ENCODE measurements around the gene FEZ2. TPM values are rescaled to one million over a fixed set of nuclear protein-coding genes. Genes with fewer than 3 reads are reported as not detected.

Gene FEZ2
- total RNA-seq, 1 experiment from 2014 or later, result 22.2 TPM

DNA sequence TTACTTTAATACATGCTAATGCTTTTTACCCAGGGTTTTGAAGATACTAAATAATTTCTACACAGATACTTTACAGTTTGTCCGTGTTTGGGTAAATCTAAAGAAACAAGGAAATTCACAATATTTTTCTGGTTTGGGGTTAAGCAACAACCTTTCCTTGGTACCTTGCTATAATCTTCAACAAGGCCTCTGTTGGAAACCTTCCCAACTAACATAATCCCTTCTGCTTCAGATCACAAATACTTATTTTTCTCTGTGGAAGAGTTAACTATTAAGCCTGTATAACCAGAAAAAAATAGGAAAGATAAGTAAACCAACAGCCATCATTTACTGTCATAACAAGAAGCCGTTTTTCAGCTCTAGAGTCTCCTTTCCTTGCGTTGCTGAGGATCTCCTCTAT, 15.0 kb downstream of the FEZ2 start:
- no peak for TF ChIP-seq EMX1 (CRISPR knock-in tag; IDR thresholded peaks at IDR 0.05)
- TF ChIP-seq NR3C1 (CRISPR knock-in tag; conservative IDR thresholded peaks at IDR 0.05; ENCODE audit: low read depth), result no peak
- TF ChIP-seq, protein P1, sequence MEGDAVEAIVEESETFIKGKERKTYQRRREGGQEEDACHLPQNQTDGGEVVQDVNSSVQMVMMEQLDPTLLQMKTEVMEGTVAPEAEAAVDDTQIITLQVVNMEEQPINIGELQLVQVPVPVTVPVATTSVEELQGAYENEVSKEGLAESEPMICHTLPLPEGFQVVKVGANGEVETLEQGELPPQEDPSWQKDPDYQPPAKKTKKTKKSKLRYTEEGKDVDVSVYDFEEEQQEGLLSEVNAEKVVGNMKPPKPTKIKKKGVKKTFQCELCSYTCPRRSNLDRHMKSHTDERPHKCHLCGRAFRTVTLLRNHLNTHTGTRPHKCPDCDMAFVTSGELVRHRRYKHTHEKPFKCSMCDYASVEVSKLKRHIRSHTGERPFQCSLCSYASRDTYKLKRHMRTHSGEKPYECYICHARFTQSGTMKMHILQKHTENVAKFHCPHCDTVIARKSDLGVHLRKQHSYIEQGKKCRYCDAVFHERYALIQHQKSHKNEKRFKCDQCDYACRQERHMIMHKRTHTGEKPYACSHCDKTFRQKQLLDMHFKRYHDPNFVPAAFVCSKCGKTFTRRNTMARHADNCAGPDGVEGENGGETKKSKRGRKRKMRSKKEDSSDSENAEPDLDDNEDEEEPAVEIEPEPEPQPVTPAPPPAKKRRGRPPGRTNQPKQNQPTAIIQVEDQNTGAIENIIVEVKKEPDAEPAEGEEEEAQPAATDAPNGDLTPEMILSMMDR (IDR thresholded peaks at IDR 0.05), result no peak
- TF ChIP-seq, protein P2, sequence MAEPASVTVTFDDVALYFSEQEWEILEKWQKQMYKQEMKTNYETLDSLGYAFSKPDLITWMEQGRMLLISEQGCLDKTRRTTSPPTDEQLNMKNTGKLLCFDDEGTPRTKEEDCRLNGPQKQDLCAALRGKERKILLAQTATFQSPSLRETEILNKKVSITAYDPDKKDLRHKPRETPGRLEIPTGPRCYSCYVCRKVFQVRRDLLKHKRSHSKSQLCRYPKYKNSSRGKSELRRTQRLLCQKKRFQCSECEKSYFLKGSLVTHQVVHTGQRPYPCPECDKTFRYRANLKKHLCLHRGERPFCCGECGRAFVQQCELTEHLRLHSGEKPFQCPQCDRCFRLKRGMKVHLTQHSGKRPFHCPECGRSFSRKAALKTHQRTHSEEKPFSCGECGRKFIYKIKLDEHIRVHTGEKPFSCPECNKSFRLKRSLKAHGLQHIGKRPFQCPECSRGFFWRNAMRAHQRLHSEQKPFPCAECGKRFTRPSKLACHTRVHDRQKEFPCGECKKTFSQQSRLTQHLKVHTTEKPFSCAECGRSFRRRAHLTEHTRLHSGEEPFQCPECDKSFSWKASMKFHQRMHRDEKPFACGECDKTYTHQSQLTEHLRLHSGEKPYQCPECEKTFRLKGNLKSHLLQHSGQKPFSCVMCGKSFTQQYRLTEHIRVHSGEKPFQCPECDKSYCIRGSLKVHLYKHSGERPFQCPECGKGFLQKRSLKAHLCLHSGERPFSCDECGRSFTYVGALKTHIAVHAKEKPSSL (CRISPR knock-in tag; conservative IDR thresholded peaks at IDR 0.05), result no peak
- no peak for TF ChIP-seq GRHL2 (CRISPR knock-in tag; IDR thresholded peaks at IDR 0.05; ENCODE audit: insufficient replicate concordance, severe bottlenecking)
- TF ChIP-seq, protein P3, sequence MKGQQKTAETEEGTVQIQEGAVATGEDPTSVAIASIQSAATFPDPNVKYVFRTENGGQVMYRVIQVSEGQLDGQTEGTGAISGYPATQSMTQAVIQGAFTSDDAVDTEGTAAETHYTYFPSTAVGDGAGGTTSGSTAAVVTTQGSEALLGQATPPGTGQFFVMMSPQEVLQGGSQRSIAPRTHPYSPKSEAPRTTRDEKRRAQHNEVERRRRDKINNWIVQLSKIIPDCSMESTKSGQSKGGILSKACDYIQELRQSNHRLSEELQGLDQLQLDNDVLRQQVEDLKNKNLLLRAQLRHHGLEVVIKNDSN (CRISPR knock-in tag; IDR thresholded peaks at IDR 0.05), result no peak
- TF ChIP-seq, protein P4, sequence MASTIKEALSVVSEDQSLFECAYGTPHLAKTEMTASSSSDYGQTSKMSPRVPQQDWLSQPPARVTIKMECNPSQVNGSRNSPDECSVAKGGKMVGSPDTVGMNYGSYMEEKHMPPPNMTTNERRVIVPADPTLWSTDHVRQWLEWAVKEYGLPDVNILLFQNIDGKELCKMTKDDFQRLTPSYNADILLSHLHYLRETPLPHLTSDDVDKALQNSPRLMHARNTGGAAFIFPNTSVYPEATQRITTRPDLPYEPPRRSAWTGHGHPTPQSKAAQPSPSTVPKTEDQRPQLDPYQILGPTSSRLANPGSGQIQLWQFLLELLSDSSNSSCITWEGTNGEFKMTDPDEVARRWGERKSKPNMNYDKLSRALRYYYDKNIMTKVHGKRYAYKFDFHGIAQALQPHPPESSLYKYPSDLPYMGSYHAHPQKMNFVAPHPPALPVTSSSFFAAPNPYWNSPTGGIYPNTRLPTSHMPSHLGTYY (CRISPR knock-in tag; IDR thresholded peaks at IDR 0.05), result no peak
- no peak for TF ChIP-seq SMAD3 (CRISPR knock-in tag; IDR thresholded peaks at IDR 0.05; ENCODE audit: borderline replicate concordance)
- TF ChIP-seq, protein P5, sequence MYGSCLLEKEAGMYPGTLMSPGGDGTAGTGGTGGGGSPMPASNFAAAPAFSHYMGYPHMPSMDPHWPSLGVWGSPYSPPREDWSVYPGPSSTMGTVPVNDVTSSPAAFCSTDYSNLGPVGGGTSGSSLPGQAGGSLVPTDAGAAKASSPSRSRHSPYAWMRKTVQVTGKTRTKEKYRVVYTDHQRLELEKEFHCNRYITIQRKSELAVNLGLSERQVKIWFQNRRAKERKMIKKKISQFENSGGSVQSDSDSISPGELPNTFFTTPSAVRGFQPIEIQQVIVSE (CRISPR knock-in tag; IDR thresholded peaks at IDR 0.05; ENCODE audit: borderline replicate concordance), result no peak
- TF ChIP-seq, protein P6, sequence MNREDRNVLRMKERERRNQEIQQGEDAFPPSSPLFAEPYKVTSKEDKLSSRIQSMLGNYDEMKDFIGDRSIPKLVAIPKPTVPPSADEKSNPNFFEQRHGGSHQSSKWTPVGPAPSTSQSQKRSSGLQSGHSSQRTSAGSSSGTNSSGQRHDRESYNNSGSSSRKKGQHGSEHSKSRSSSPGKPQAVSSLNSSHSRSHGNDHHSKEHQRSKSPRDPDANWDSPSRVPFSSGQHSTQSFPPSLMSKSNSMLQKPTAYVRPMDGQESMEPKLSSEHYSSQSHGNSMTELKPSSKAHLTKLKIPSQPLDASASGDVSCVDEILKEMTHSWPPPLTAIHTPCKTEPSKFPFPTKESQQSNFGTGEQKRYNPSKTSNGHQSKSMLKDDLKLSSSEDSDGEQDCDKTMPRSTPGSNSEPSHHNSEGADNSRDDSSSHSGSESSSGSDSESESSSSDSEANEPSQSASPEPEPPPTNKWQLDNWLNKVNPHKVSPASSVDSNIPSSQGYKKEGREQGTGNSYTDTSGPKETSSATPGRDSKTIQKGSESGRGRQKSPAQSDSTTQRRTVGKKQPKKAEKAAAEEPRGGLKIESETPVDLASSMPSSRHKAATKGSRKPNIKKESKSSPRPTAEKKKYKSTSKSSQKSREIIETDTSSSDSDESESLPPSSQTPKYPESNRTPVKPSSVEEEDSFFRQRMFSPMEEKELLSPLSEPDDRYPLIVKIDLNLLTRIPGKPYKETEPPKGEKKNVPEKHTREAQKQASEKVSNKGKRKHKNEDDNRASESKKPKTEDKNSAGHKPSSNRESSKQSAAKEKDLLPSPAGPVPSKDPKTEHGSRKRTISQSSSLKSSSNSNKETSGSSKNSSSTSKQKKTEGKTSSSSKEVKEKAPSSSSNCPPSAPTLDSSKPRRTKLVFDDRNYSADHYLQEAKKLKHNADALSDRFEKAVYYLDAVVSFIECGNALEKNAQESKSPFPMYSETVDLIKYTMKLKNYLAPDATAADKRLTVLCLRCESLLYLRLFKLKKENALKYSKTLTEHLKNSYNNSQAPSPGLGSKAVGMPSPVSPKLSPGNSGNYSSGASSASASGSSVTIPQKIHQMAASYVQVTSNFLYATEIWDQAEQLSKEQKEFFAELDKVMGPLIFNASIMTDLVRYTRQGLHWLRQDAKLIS (CRISPR knock-in tag; IDR thresholded peaks at IDR 0.05; ENCODE audit: borderline replicate concordance), result no peak
- no peak for TF ChIP-seq NR1H2 (CRISPR knock-in tag; IDR thresholded peaks at IDR 0.05)
- TF ChIP-seq, protein P7, sequence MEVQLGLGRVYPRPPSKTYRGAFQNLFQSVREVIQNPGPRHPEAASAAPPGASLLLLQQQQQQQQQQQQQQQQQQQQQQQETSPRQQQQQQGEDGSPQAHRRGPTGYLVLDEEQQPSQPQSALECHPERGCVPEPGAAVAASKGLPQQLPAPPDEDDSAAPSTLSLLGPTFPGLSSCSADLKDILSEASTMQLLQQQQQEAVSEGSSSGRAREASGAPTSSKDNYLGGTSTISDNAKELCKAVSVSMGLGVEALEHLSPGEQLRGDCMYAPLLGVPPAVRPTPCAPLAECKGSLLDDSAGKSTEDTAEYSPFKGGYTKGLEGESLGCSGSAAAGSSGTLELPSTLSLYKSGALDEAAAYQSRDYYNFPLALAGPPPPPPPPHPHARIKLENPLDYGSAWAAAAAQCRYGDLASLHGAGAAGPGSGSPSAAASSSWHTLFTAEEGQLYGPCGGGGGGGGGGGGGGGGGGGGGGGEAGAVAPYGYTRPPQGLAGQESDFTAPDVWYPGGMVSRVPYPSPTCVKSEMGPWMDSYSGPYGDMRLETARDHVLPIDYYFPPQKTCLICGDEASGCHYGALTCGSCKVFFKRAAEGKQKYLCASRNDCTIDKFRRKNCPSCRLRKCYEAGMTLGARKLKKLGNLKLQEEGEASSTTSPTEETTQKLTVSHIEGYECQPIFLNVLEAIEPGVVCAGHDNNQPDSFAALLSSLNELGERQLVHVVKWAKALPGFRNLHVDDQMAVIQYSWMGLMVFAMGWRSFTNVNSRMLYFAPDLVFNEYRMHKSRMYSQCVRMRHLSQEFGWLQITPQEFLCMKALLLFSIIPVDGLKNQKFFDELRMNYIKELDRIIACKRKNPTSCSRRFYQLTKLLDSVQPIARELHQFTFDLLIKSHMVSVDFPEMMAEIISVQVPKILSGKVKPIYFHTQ (CRISPR knock-in tag; IDR thresholded peaks at IDR 0.05), result no peak
- TF ChIP-seq, protein P8, sequence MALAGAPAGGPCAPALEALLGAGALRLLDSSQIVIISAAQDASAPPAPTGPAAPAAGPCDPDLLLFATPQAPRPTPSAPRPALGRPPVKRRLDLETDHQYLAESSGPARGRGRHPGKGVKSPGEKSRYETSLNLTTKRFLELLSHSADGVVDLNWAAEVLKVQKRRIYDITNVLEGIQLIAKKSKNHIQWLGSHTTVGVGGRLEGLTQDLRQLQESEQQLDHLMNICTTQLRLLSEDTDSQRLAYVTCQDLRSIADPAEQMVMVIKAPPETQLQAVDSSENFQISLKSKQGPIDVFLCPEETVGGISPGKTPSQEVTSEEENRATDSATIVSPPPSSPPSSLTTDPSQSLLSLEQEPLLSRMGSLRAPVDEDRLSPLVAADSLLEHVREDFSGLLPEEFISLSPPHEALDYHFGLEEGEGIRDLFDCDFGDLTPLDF (CRISPR knock-in tag; IDR thresholded peaks at IDR 0.05), result no peak
- no peak for TF ChIP-seq IRF2 (CRISPR knock-in tag; IDR thresholded peaks at IDR 0.05; ENCODE audit: borderline replicate concordance, low read depth)
- H3K27ac Mint-ChIP-seq, result no peak overlapping the region
- H3K4me3 Mint-ChIP-seq, result no peak overlapping the region
- ATAC-seq (no peak), DNase-seq (ENCODE audit: low spot score) (no peak)
- POLR2A ChIA-PET, result no interaction called here
- no peaks in the 10 kb centered on the region for H3K4me1 Mint-ChIP-seq
- H3K36me3 Mint-ChIP-seq, result peaks cover 53% of the 10 kb centered on the region
- H3K27me3 Mint-ChIP-seq (ENCODE audit: low read depth), result no peaks in the 10 kb centered on the region
- CTCF ChIA-PET, result no interaction called here
- H3K9me3 Mint-ChIP-seq, result no peaks in the 10 kb centered on the region

Data from WTC11 (cell line).